Mucosa of rectum (tissue), 2 donors: ENCODE data around the gene DBNL.

Source experiments
- H3K27ac ChIP-seq, 2 donors: one replicate each; pipeline ENCODE4 v1.7.0; 2013; ENCODE audit warnings: inconsistent platforms in 2 of 2, low read depth in 2 of 2, low read length in 2 of 2
- H3K27me3 ChIP-seq, 2 donors: one replicate each; pipeline ENCODE4 v1.7.0; 2013; ENCODE audit warnings: low read length in 2 of 2; ENCODE audit not compliant: control insufficient read depth in 2 of 2, insufficient read depth in 2 of 2
- H3K36me3 ChIP-seq, 2 donors: one replicate each; pipeline ENCODE4 v1.7.0; 2013; ENCODE audit warnings: low read length in 2 of 2; ENCODE audit not compliant: control insufficient read depth in 2 of 2, insufficient read depth in 2 of 2
- H3K4me1 ChIP-seq, 2 donors: one replicate each; pipeline ENCODE4 v1.7.0; 2013; ENCODE audit warnings: low read length in 2 of 2, mild to moderate bottlenecking in 1 of 2; ENCODE audit not compliant: control insufficient read depth in 2 of 2, insufficient read depth in 2 of 2
- H3K4me3 ChIP-seq, 2 donors: one replicate each; pipeline ENCODE4 v1.7.0; 2013; ENCODE audit warnings: low read length in 2 of 2
- H3K9ac ChIP-seq, 2 donors: one replicate each; pipeline ENCODE4 v1.7.0; 2013; ENCODE audit warnings: low read length in 2 of 2, low read depth in 1 of 2, mild to moderate bottlenecking in 1 of 2
- H3K9me3 ChIP-seq, 2 donors: one replicate each; pipeline ENCODE4 v1.7.0; 2013; ENCODE audit warnings: low read length in 2 of 2; ENCODE audit not compliant: control insufficient read depth in 2 of 2
- donor health status: healthy.
- donor health status: Normal muscosa, but diverticular disease.

The DBNL gene

GRCh38 chr7:44106311-44107065 is 62.0 kb downstream of the DBNL start:
- Histone ChIP-seq H3K36me3 (no peaks in the 10 kb centered on the region), H3K9me3 (no peaks in the 10 kb centered on the region), H3K27ac (no peak overlapping the region), H3K27me3 (peaks cover 7 to 17% of the 10 kb centered on the region in 2 donors), H3K9ac (no peak overlapping the region), H3K4me1 (peaks cover 0 to 6% of the 10 kb centered on the region in 2 donors), H3K4me3 (no peak overlapping the region)

DNA sequence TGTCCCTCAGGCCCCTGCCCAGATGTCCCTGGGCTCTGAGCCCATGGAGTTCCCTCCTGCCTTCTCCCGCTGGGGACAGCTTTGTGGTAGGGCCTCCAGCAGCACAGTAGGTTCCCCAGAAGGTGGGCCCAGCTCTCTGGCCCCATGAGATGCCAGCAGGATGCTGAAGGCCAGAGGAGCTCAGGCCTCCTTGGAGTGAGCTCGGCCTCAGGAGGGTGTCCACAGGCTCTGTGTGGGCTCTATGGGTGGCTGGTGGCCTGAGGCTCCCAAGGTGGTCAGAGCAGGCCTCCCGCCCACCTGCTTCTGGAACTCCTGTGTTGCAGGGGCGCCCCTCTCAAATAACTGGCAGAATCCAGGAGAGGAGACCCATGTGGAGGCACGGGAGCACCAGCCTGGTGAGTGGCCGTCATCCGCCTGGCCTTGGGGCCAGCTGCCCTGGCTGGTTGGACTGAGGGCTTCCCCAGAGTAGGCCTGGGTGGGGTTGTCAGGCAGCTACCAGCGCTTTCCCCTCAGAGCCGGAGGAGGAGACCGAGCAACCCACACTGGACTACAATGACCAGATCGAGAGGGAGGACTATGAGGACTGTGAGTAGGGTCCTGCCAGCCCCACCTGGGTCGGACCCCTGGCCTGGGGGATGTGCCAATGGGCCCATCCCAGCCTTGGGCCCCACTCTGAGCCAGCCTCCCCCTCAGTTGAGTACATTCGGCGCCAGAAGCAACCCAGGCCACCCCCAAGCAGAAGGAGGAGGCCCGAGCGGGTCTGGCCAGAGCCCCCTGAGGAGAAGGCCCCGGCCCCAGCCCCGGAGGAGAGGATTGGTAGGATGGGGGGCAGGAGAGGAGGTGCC is 62.8 kb downstream of the DBNL start:
- H3K4me1 ChIP-seq = peaks cover 0 to 6% of the 10 kb centered on the region in 2 donors
- peaks cover 7 to 17% of the 10 kb centered on the region in 2 donors for H3K27me3 ChIP-seq
- H3K27ac ChIP-seq = no peak overlapping the region
- H3K36me3 ChIP-seq = no peaks in the 10 kb centered on the region
- H3K9ac ChIP-seq = no peak overlapping the region
- no peak overlapping the region for H3K4me3 ChIP-seq
- H3K9me3 ChIP-seq = no peaks in the 10 kb centered on the region

DNA sequence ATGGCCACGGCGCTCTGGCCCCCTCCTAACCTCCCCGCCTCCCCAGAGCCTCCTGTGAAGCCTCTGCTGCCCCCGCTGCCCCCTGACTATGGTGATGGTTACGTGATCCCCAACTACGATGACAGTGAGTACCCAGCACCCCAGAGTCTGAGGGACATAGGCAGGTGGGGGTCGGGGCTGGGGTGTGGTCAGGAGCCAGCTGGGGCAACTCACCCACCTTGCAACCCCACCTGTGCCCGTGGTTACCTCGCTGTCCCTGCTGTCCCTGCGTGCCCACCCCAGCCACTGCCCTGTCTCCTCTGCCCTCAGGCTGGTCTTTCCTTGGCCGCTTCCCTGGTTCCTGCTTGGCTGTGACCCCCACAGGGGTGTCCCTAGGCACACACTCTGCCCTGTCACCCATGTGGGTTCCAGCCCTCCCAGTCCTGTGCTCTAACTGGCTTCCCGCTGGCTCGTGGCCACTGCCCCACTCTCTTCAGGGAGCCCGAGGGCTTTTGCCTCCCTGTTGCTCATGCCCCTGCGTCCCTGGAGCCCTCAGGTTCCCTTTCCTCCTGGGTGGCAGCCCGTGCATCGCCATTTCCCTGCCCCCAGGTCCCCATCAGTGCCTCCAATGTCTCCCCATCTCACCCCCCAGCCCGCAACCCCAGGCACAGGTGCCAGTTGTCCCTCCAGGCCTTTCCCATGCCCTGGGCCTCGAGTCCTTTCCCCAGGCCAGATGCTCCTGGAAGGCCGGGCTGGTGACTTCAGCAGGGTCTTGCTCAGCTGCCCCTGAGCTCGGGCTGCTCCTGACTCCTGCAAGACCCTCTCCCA is 63.7 kb downstream of the DBNL start:
- H3K4me1 ChIP-seq = peaks cover 2 to 6% of the 10 kb centered on the region in 2 donors
- H3K4me3 ChIP-seq = no peak overlapping the region
- H3K27ac ChIP-seq = no peak overlapping the region
- no peak overlapping the region for H3K9ac ChIP-seq
- H3K36me3 ChIP-seq = no peaks in the 10 kb centered on the region
- peaks cover 6 to 14% of the 10 kb centered on the region in 2 donors for H3K27me3 ChIP-seq
- H3K9me3 ChIP-seq = no peaks in the 10 kb centered on the region

DNA sequence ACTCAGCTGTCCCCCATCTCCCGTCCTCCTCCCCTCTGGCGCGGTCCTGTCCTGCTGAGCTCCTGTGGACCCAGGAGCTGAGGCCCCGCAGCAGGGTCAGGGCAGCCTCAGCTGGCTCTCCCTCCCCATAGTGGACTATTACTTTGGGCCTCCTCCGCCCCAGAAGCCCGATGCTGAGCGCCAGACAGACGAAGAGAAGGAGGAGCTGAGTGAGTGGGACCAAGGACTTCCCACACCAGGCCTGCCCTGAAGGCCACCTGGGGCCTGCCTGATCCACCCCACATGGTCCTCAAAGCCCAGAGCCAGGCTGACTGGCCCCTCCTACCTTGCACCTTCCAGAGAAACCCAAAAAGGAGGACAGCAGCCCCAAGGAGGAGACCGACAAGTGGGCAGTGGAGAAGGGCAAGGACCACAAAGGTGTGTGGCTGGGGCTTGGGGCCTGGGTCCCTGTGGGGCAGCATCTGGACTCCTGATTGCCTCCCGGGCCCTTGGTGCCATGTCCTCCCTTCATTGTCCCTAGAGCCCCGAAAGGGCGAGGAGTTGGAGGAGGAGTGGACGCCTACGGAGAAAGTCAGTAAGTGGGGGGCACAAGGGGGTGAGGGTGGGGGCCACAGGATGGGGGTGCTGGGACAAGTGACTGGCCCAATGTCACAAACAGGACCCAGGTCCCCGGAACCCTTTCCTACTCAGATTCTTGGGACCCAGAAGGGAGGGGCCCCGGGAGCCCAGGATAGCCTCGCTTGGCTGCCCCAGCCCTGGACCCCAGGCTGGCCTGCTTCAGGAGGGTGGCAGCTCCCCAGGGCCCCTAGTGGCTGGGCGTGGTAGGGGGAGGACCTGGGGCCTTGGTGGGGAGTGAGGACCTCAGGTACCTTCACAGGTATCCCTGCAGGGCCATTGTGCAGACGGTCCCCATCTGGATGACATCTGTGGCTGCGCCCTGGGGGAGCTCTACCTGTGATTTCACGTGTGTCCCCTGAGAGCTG is 64.6 kb downstream of the DBNL start:
- Histone ChIP-seq H3K4me1 (peaks cover 2% of the 10 kb centered on the region in 2 donors), H3K4me3 (no peak overlapping the region), H3K27me3 (peaks cover 0 to 9% of the 10 kb centered on the region in 2 donors), H3K27ac (no peak overlapping the region), H3K9ac (no peak overlapping the region), H3K36me3 (peaks cover 0 to under 1% of the 10 kb centered on the region in 2 donors), H3K9me3 (no peaks in the 10 kb centered on the region)

DNA sequence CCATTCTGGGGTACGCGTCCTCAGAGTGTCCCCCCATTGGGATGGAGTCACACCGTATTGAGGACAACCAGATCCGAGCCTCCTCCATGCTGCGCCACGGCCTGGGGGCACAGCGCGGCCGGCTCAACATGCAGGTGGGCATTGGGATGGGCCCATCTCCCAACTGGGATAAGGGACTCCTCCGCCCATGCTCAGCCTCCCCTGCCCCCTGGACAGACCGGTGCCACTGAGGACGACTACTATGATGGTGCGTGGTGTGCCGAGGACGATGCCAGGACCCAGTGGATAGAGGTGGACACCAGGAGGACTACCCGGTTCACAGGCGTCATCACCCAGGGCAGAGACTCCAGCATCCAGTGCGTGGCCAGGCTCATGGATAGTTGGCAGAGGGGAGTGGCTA is 65.5 kb downstream of the DBNL start:
- Histone ChIP-seq H3K9ac (no peak overlapping the region), H3K27ac (no peak overlapping the region), H3K36me3 (peaks cover 0 to 8% of the 10 kb centered on the region in 2 donors), H3K27me3 (peaks cover 0 to 8% of the 10 kb centered on the region in 2 donors), H3K9me3 (no peaks in the 10 kb centered on the region), H3K4me3 (no peak overlapping the region), H3K4me1 (peaks cover 2% of the 10 kb centered on the region in 2 donors)

DNA sequence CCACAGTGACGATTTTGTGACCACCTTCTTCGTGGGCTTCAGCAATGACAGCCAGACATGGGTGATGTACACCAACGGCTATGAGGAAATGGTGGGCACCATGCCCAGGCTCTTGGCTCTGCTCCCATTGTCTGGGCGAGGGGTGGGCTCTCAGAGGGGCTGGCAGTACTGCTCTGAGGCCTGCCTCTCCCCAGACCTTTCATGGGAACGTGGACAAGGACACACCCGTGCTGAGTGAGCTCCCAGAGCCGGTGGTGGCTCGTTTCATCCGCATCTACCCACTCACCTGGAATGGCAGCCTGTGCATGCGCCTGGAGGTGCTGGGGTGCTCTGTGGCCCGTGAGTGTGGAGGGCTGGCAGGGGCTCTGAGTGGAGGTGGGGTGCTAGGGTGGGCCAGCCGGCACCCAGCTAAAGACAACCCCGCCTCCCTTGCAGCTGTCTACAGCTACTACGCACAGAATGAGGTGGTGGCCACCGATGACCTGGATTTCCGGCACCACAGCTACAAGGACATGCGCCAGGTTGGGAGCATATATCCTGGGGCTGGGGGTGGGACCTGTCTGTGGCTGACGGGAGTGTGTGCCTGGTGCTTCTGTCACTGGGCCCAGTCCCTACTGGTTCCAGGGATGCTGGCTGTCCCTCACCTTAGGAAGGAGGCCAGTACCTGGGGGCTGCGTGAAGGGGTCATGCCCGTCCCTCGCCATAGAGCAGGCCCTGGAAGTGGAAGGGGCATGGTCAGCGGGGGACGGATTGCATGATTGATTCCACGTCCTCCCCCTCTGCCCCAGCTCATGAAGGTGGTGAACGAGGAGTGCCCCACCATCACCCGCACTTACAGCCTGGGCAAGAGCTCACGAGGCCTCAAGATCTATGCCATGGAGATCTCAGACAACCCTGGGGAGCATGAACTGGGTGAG is 66.5 kb downstream of the DBNL start:
- Histone ChIP-seq H3K27ac (no peak overlapping the region), H3K9ac (no peak overlapping the region), H3K4me1 (peaks cover 0 to 2% of the 10 kb centered on the region in 2 donors), H3K4me3 (no peak overlapping the region), H3K9me3 (no peaks in the 10 kb centered on the region), H3K27me3 (no peaks in the 10 kb centered on the region), H3K36me3 (peaks cover 3 to 14% of the 10 kb centered on the region in 2 donors)
